Subcutaneous abdominal adipose tissue (tissue), 5 donors: ENCODE results near the gene AP3S1.
A peak's percentile ranks its signal among the peaks of the same experiment; 100 is the strongest.
"Not testable (repeated sequence)": the region's sequence is repeated elsewhere in the genome, so short reads cannot be mapped to it uniquely, and the experiment has no call there.

Experiments used
- H3K27ac ChIP-seq: one replicate; pipeline ENCODE4 v1.7.0; 2013; ENCODE audit warnings: low read depth, mild to moderate bottlenecking, inconsistent platforms, low read length, moderate library complexity
- H3K27me3 ChIP-seq, 5 donors: one replicate each; pipeline ENCODE4 v1.7.0; 2013; ENCODE audit warnings: low read length in 5 of 5, inconsistent platforms in 1 of 5; ENCODE audit not compliant: control insufficient read depth in 5 of 5, insufficient read depth in 4 of 5
- H3K36me3 ChIP-seq, 5 donors: one replicate each; pipeline ENCODE4 v1.7.0; 2013; ENCODE audit warnings: low read length in 5 of 5; ENCODE audit not compliant: control insufficient read depth in 5 of 5, insufficient read depth in 5 of 5
- H3K4me1 ChIP-seq, 5 donors: one replicate each; pipeline ENCODE4 v1.7.0; 2013; ENCODE audit warnings: low read length in 5 of 5, mild to moderate bottlenecking in 3 of 5, moderate library complexity in 1 of 5; ENCODE audit not compliant: control insufficient read depth in 5 of 5, insufficient read depth in 5 of 5
- H3K4me3 ChIP-seq, 5 donors: one replicate each; pipeline ENCODE4 v1.7.0; 2013; ENCODE audit warnings: low read length in 5 of 5, low read depth in 1 of 5
- H3K9ac ChIP-seq, 5 donors: one replicate each; pipeline ENCODE4 v1.7.0; 2013; ENCODE audit warnings: low read length in 5 of 5, mild to moderate bottlenecking in 4 of 5, moderate library complexity in 3 of 5
- H3K9me3 ChIP-seq, 5 donors: one replicate each; pipeline ENCODE4 v1.7.0; 2013; ENCODE audit warnings: low read length in 5 of 5; ENCODE audit not compliant: control insufficient read depth in 5 of 5
- donor health status: healthy.
- donor health status: healthy.
- donor health status: healthy.
- donor health status: healthy.
- donor health status: healthy.

The AP3S1 gene

GRCh38 chr5:115857057-115857479 lies 15.3 kb downstream of the AP3S1 start:
- Histone ChIP-seq H3K9ac (peak overlapping the region in 1 of 5 donors; percentile 9), H3K4me1 (peaks cover 0 to 31% (median 16%) of the 10 kb centered on the region in 5 donors), H3K9me3 (peaks cover 0 to 5% (median 2%) of the 10 kb centered on the region in 5 donors), H3K4me3 (no peak overlapping the region), H3K27me3 (no peaks in the 10 kb centered on the region), H3K27ac (no peak overlapping the region), H3K36me3 (no peaks in the 10 kb centered on the region)

DNA sequence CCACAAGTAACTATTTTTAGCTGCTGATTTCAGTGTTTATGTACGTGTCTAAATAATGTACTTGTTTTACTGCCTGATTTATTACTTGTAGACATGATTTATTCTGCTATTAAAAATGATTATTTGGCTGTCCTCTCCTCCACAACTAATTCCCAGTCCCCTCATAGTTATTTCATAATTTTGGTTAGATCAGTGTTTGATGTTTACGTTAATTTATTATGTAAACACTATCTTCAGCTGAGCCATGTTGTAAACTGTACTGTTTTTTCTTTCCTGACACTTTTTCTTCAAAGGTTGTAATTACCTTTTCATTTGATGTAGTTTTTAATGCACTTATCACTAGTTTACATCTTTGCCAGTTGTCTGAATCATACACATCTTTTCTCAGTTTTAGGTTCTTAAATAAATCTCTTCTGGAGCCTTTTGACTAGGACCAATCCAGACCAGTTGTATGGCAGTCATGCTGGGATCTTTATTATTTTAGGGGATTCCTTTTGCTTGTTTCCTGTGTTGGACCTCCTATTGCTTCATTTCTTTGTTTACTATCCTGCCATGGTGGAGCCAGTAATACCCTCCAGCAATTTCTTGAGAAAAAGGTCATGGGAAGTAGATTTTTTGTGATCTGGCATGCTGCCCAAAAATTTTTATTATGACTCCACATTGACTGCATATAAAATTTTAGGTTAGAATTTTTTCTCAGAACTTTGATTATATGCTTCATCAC lies 16.1 kb downstream of the AP3S1 start:
- H3K4me3 ChIP-seq: no peak overlapping the region
- no peaks in the 10 kb centered on the region for H3K36me3 ChIP-seq
- H3K4me1 ChIP-seq: peaks cover 0 to 31% (median 16%) of the 10 kb centered on the region in 5 donors
- H3K27me3 ChIP-seq: no peaks in the 10 kb centered on the region
- H3K27ac ChIP-seq: peak overlapping the region; percentile 1
- peaks cover 0 to 5% (median 2%) of the 10 kb centered on the region in 5 donors for H3K9me3 ChIP-seq
- peak overlapping the region in 1 of 5 donors; percentile 9 for H3K9ac ChIP-seq

DNA sequence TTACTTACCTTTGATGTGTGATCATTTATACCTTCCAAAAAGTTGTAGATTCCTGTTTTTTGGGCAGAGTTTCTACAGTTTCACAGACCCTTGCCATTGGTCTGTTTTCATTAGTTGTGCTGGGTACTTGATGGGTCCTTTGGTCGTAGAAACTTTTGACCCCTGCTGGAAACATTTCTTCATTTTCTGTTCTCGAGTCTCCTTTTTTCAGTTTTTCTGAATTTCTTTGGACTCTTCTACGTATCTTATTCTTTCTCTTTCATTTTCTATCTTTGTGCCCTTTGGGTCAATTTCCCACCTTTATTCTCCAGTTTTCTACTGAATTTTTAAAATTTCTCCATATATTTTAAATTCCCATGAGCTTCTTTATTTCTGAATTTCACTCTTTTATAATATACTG lies 16.7 kb downstream of the AP3S1 start:
- H3K4me3 ChIP-seq: no peak overlapping the region
- H3K4me1 ChIP-seq: peaks cover 0 to 31% (median 16%) of the 10 kb centered on the region in 5 donors

GRCh38 chr5:115859378-115859777 lies 17.6 kb downstream of the AP3S1 start:
- no peaks in the 10 kb centered on the region for H3K27me3 ChIP-seq
- H3K9me3 ChIP-seq: peaks cover 0 to 5% (median 0%) of the 10 kb centered on the region in 5 donors
- H3K4me1 ChIP-seq: peaks cover 0 to 31% (median 16%) of the 10 kb centered on the region in 5 donors
- H3K27ac ChIP-seq: no peak overlapping the region
- no peak overlapping the region for H3K4me3 ChIP-seq
- H3K36me3 ChIP-seq: no peaks in the 10 kb centered on the region
- H3K9ac ChIP-seq: no peak overlapping the region

More for the DNA sequence above, 16.7 kb downstream of the AP3S1 start:
- H3K9ac ChIP-seq: no peak overlapping the region
- H3K27me3 ChIP-seq: no peaks in the 10 kb centered on the region
- peaks cover 0 to 6% (median 2%) of the 10 kb centered on the region in 5 donors for H3K9me3 ChIP-seq
- H3K27ac ChIP-seq: peak overlapping the region; percentile 1
- no peaks in the 10 kb centered on the region for H3K36me3 ChIP-seq

DNA sequence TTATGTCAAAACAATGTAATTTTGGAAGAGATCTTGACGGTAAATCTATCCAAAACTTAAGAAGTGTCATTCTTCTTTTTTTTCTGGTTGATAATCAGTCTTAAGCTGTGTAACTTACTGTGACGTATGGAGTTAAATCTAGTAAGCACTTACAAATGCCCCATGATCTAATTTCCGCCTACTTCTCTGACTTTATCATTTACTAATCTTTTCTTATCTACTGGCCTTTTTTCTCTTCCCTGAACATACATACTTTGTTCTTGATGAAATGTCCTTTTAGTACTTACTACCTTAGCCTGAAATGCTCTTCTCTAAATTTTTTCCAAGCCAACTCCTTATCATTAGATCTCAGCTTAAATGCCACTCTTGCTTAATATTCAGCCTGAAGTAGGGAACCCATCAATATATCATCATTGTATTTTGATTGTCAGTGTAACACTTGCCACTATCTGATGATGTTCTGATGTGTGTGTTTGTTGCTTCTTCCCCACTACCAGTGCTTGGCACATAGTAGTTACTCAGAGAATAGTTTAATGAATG lies 27.6 kb downstream of the AP3S1 start:
- no peak overlapping the region for H3K27ac ChIP-seq
- H3K27me3 ChIP-seq: no peaks in the 10 kb centered on the region
- no peak overlapping the region for H3K9ac ChIP-seq
- no peak overlapping the region for H3K4me3 ChIP-seq
- H3K9me3 ChIP-seq: no peaks in the 10 kb centered on the region
- H3K4me1 ChIP-seq: no peaks in the 10 kb centered on the region
- H3K36me3 ChIP-seq: peaks cover 14 to 35% (median 19%) of the 10 kb centered on the region in 5 donors

- Histone ChIP-seq H3K4me3 (no peak overlapping the region), H3K4me1 (peaks cover 0 to 3% (median 0%) of the 10 kb centered on the region in 5 donors), H3K9me3 (no peaks in the 10 kb centered on the region), H3K9ac (no peak overlapping the region), H3K27me3 (no peaks in the 10 kb centered on the region), H3K36me3 (peaks cover 14 to 35% (median 20%) of the 10 kb centered on the region in 5 donors), H3K27ac (no peak overlapping the region)
Measured at GRCh38 chr5:115872447-115872846, 30.7 kb downstream of the AP3S1 start.

GRCh38 chr5:115873392-115873791 lies 31.7 kb downstream of the AP3S1 start:
- no peak overlapping the region for H3K4me3 ChIP-seq
- H3K9me3 ChIP-seq: no peaks in the 10 kb centered on the region
- H3K27me3 ChIP-seq: no peaks in the 10 kb centered on the region
- no peak overlapping the region for H3K9ac ChIP-seq
- H3K27ac ChIP-seq: no peak overlapping the region
- H3K36me3 ChIP-seq: peaks cover 14 to 35% (median 20%) of the 10 kb centered on the region in 5 donors
- peaks cover 0 to 3% (median 0%) of the 10 kb centered on the region in 5 donors for H3K4me1 ChIP-seq

- Histone ChIP-seq H3K9me3 (no peaks in the 10 kb centered on the region), H3K9ac (no peak overlapping the region), H3K27ac (no peak overlapping the region), H3K27me3 (no peaks in the 10 kb centered on the region), H3K36me3 (peaks cover 14 to 28% (median 17%) of the 10 kb centered on the region in 5 donors), H3K4me3 (no peak overlapping the region), H3K4me1 (peaks cover 0 to 3% (median 0%) of the 10 kb centered on the region in 5 donors)
Measured at GRCh38 chr5:115875447-115875846, 33.7 kb downstream of the AP3S1 start.

- H3K36me3 ChIP-seq: peaks cover 0 to 13% (median 4%) of the 10 kb centered on the region in 5 donors
- not testable (repeated sequence) for H3K9me3 ChIP-seq, H3K27ac ChIP-seq, H3K4me1 ChIP-seq, H3K4me3 ChIP-seq, H3K9ac ChIP-seq, H3K27me3 ChIP-seq
Measured at GRCh38 chr5:115877342-115877741, 35.6 kb downstream of the AP3S1 start.

- not testable (repeated sequence) for H3K27ac ChIP-seq, H3K4me1 ChIP-seq, H3K27me3 ChIP-seq, H3K9ac ChIP-seq, H3K9me3 ChIP-seq, H3K4me3 ChIP-seq
- peaks cover 0 to 18% (median 6%) of the 10 kb centered on the region in 5 donors for H3K36me3 ChIP-seq
Measured at GRCh38 chr5:115882434-115882833, 40.7 kb downstream of the AP3S1 start.
